Body of pancreas (tissue), 4 donors: Measurements from ENCODE around the gene PMAIP1.

Source experiments
- CTCF ChIP-seq, 7 experiments: fragments of 450-650 bp in 4 of 7; fragments of 200-600 bp in 3 of 7; sonication (generic) in 3 of 7; IDR thresholded peaks; one replicate each; pipeline ENCODE4 v1.5.1; 2016 to 2019; ENCODE audit warnings: antibody characterized with exemption in 7 of 7
- POLR2A ChIP-seq, 3 donors: fragments of 450-650 bp; IDR thresholded peaks; one replicate each; pipeline ENCODE4 v1.6.1; 2016; ENCODE audit warnings: antibody characterized with exemption in 3 of 3, mild to moderate bottlenecking in 2 of 3

- TF ChIP-seq CTCF (IDR thresholded peaks at IDR 0.05) (no peak), POLR2A (IDR thresholded peaks at IDR 0.05) (no peak)
Measured at GRCh38 chr18:59892123-59892522, 7.7 kb upstream of the PMAIP1 start.
